Kidney epithelial cell (primary cell): Measurements from ENCODE around the gene TUBGCP5. TPM values are rescaled to one million over a fixed set of nuclear protein-coding genes. Genes with fewer than 3 reads are reported as not detected.

ENCODE experiments used
- DNase-seq: peaks from one replicate; pipeline ENCODE4 v3.0.0-alpha.2; 2010; ENCODE audit warnings: low read depth
- H3K27me3 ChIP-seq: 2 replicates; pipeline ENCODE4 v1.6.0; 2011; ENCODE audit warnings: low read length; ENCODE audit not compliant: control insufficient read depth, insufficient read depth
- H3K36me3 ChIP-seq: 2 replicates; pipeline ENCODE4 v1.5.1; 2011; ENCODE audit warnings: low read length; ENCODE audit not compliant: control insufficient read depth, insufficient read depth
- H3K4me3 ChIP-seq: 2 replicates; pipeline ENCODE4 v1.5.1; 2011; ENCODE audit warnings: low read depth, mild to moderate bottlenecking, control low read depth, low read length
- CTCF ChIP-seq: IDR thresholded peaks from 2 replicates; pipeline ENCODE4 v1.5.1; 2011; ENCODE audit warnings: mild to moderate bottlenecking, moderate library complexity, low read length, control low read depth, inconsistent platforms; ENCODE audit not compliant: insufficient read depth, poor library complexity, severe bottlenecking
- total RNA-seq: library from RNA; depleted of rRNA; stranded (reverse); fragments of >200 nt; gene quantifications from 2 replicates; pipeline ENCODE4 v1.2.3, GENCODE V29; 2015

Gene TUBGCP5
- total RNA-seq, 1 donor from 2014 or later, result 12.1 TPM

DNA sequence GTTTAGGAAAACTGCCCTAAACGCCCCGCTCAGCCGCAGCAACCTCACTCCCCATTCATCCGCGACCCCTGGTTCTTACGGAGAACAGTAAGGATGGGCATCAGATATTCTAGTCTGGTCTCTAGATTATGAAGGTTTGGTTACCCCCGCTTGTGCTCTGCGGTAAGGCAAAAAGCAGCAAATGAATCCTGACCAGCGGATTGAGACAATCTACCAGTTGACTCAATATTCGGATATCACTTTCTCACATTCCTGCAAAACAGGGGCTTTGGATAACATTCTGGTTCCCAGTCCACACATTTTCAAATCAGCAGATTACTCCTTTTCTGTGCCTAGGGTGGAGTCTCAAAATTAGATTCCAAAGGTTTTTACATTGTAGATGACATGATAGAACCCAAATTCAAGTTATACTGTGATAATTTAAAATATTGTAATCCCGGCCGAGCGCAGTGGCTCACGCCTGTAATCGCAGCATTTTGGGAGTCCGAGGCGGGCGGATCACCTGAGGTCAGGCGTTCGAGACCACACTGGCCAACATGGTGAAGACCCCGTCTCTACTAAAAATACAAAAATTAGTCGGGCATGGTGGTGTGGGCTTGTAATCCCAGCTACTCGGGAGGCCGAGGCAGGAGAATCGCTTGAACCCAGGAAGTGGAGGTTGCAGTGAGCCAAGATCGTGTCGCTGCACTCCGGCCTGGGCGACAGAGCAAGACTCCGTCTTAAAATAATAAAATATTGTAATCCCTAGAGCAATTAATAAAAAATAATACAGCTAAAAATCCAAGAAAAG, 58.1 kb downstream of the TUBGCP5 start:
- no peak for TF ChIP-seq CTCF
- Histone ChIP-seq H3K4me3 (peak overlapping the region; percentile 84), H3K36me3 (no peaks in the 10 kb centered on the region), H3K27me3 (no peaks in the 10 kb centered on the region)
- no peak for DNase-seq

- H3K36me3 ChIP-seq, result no peaks in the 10 kb centered on the region
- H3K27me3 ChIP-seq, result no peaks in the 10 kb centered on the region
- peak; percentile 48 for DNase-seq
- peak within 1 kb of the TSS; percentile 84 for H3K4me3 ChIP-seq
- no peak for TF ChIP-seq CTCF
Observed at GRCh38 chr15:22980189-22981050, 58.9 kb downstream of the TUBGCP5 start, which contains the start of gene CYFIP1. Gene CYFIP1 (minus strand): TSS chr15:22980368. CDS start chr15:22947285, 33,083 bp downstream.

DNA sequence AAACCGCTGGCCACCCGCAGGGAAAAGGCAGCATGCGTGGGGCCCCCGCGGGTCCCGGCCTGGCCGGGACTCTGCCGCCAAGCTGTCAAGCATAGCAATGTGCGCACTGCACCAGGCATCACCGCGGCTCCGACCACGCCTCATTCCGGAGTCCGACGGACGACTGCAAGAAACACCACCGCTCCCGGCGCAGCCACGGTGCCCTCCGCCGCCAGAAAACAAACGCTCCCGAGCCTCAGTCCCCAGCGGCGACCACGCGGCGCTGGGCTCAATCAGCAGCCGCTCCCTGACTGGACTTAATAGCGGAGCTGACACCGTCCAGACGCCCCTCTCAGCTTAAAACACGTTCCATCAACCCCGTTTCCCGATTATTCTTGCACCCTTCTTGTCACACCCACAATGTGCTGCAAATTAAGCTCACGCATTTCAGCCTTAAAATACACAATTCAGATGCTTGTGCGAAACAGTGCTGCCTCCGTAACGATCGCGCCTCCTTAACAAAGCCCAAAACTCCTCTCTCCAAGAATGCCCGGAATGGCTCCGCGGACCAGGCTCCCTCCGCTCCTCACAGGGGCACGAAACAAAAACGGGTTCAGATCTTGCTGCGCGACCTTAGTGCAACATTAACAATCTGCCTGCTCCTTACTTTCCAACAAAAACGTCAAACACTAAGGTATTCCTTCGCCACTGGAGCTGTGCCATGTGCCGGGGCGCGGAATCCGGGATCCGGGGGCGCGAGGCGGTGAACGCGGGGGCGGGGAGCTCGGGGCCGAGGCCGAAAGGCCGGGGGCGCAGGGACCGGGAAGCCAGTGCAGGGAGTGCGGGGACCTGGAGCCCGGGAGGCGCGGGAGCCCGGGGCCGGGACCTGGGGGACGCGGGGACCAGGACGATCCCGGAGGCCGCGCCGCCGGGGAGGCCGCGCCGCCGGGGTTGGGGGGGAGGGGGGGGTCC, 59.9 kb downstream of the TUBGCP5 start:
- Histone ChIP-seq H3K4me3 (peak overlapping the region; percentile 84), H3K36me3 (no peaks in the 10 kb centered on the region), H3K27me3 (no peaks in the 10 kb centered on the region)
- TF ChIP-seq CTCF, result no peak
- DNase-seq, result no peak

DNA sequence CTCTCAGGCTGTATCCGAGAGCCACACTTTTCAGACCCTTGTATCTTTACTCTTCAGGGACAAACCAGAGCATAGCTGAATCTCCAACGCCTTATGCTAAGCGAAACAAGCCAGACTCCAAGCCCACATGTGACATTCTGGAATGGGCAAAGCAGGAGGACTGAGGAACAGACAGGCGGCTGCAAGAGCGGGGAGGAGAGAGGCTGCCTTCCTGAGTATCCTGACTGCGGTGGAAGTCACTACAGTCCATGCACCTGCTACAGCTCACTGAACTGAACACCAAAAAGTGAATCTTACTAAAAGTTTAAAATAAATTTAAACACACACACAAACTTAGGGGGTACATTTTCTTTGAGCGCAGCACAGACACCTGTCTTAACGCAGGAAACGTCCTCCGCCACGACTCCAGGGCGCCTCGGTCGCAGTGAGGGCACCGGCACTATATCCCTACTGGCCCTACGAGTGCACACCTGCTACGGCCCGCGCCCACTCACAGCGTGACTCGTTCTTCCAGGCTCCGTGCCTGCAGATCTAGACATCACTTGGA, 60.6 kb downstream of the TUBGCP5 start:
- TF ChIP-seq CTCF, result no peak
- no peaks in the 10 kb centered on the region for H3K36me3 ChIP-seq
- no peak for DNase-seq
- H3K4me3 ChIP-seq, result peak overlapping the region; percentile 84
- no peaks in the 10 kb centered on the region for H3K27me3 ChIP-seq

DNA sequence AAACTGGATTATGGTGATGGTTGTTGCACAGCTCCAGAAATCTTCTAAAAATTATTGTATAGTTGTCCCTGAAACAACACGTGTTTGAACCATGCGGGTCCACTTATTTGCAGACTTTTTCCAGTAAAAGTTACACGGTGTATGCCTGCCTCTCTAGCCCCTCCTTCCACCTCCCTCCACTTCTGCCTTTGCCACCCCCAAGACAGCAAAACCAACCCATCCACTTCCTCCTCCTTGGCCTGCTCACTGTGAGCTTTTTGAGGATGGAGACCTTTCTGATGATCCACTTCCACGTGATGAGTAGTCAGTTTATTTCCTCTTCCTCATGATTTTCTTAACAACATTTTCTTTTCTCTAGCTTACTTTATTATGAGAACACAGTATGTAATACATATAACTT, 64.6 kb downstream of the TUBGCP5 start:
- Histone ChIP-seq H3K4me3 (no peak overlapping the region), H3K27me3 (no peaks in the 10 kb centered on the region), H3K36me3 (no peaks in the 10 kb centered on the region)
- TF ChIP-seq CTCF, result no peak
- no peak for DNase-seq
